HG02588 (cell line): ENCODE measurements around the gene CDCA8.
A peak's percentile ranks its signal among the peaks of the same experiment; 100 is the strongest.

Experiments
- ATAC-seq: cut with Tn5 transposase; IDR thresholded peaks from one replicate; pipeline ENCODE4 v1.9.1; 2021; ENCODE audit warnings: mild to moderate bottlenecking, moderate library complexity; ENCODE audit not compliant: unreplicated experiment

The CDCA8 gene

DNA sequence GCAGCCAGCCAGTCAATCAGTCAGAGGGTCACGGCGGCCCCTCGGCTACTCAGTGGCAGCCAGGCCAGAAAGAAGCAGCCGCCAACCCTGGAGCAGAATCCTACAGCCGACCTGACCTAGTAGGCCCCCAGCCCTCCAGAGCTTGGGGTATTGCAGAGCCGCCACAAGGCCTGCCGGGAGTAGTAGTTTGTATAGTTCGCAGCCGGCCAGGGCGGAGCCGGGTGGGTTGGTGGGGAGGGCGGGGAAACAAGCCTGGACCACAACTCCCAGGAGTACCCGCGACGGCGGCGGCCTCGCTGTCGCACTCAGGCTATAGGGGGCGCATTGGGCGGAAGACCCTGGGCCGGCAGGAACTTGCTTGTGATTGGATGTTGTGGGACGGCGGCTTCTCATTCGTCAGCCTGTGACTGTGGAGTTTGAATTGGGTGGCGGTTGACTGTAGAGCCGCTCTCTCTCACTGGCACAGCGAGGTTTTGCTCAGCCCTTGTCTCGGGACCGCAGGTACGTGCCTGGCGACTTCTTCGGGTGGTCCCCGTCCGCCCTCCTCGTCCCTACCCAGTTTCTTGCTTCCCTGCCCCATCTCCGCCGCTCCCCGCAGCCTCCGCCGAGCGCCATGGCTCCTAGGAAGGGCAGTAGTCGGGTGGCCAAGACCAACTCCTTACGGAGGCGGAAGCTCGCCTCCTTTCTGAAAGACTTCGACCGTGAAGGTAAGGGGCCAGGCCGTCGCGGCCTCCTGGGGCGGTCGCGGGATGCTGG is at the start of gene CDCA8:
Gene CDCA8, plus strand, starts transcription at position 439 of the 756 bp plus-strand sequence. Its CDS starts 175 bp downstream, at position 614.
- peak; percentile 77 for ATAC-seq

DNA sequence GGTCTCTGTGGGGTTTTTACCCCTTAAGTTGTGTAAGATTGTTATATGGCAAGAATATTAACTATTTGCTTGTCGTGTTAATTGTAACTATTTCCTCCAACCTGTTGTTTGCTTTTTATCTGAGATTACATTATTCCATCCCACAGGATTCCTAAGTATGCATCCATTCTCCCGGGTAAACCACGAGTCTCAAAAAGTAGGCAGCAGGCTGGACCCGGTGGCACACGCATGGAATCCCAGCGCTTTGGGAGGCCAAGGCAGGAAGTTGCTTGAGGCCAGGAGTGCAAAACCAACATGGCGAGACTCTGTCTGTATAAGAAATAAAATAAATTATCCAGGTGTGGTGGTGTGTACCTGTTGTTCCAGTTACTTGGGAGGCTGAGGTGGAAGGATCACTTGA is 45.0 kb upstream of the CDCA8 start:
- no peak for ATAC-seq

DNA sequence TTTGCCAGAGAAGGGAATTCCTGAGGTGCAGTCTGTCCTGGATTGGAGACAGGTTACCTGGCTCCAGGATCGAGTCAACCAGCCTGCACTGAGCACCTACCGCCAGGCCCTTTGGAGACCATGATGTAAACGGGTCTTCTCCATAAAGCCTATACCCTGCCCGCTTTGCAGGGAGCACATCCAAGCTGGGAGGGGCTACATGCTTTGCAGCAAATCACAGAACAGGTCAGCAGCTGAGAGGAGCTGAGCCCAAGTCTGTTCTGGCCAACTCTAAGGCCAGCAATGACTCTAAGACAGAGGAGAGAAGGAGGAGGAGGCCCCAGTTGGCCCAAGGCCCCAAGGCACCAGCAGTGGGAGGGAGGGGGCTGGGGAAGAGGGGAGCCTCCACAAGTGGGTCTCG is 42.1 kb upstream of the CDCA8 start:
- ATAC-seq, result no peak

DNA sequence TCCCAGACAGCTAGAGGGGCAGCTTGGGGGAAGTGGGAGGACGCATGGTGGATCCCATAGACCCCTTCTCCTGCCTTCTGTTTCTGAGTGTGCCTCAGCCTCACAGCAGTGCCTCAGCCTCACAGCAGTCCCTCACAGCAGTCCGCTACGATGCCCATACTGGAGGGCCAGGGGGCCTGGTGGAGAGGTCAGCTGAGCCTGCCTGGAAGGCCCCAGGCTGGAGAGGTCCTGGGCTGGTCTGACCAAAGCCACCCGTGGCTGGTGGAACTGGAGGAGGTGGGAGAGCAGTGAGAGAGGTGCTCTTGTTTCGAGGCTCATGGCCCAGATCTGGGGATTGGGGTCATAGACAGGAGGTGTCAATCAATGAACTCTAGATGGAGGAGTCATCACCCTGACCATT is 41.6 kb upstream of the CDCA8 start:
- no peak for ATAC-seq

DNA sequence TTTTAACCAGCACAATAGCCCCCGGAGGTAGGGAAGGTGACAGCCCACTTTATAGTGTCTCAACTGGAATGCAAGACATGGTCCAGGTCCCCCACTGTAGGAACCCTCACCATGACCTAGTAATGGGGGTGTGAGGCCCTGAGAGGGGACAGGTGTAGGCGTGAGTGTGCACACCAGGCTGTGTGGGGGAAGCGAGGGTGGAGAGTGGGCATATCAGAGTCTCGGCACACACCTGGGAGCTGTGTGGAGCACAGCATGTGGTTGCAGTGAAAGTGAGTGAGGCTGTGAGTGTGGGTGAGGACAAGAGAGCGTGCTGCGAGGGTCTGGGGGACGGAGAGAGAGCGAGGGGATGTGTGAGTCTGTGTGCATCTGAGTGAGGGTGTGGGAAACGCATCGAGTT is 40.5 kb upstream of the CDCA8 start:
- no peak for ATAC-seq

DNA sequence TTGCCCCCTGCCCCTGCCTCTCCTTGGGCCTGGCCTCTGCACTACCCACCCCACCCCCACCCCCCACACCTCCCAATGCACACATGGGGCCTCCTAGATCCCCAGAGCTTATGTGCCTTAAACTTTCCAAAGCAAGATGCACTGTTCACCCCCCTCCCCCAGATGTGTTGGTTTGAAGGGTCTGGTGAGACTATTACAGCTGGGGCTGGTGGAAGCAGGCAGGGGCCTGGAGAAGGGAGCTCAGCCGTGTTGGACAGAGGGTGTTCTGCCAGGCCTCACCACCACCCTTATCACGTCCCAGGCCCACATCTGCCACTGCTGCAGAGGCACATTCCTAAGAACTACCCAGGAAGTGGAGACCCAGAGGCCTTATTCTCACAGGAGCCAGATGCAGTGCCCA is 39.3 kb upstream of the CDCA8 start:
- no peak for ATAC-seq

DNA sequence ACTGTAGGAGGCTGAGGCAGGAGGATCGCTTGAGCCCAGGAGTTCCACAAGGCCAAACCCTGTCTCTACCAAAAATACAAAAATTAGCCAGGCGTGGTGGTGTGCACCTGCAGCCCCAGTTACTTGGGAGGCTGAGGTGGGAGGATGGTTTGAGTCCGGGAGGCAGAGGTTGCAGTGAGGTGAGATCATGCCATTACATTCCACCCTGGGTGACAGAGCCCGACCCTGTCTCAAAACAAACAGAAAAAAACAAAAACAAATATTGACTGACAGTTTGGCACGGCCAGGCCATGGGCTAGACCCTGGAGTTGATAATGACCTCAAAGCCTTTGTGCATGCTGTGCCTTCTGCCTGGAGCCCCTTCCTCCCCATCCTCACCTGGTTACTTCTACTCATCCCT is 38.4 kb upstream of the CDCA8 start:
- no peak for ATAC-seq

DNA sequence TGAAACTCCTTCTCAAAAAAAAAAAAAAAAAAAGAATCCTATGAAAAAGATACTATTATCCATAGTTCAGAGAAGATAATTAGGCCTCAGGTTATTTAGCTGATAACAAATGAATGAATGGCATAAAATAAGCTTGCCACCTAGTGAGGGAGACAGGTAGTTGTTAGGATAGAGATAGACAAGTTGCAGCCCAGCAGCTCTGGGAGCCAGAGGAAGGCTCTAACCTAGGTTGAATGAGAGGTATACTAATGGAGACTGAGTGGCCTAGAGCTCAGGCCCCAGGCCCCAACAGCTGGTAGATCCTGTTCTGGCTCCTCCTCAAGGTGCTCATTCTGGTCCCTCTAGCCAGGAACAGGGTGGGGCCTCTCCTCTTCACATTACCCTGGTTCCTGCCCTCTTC is 37.0 kb upstream of the CDCA8 start:
- no peak for ATAC-seq

DNA sequence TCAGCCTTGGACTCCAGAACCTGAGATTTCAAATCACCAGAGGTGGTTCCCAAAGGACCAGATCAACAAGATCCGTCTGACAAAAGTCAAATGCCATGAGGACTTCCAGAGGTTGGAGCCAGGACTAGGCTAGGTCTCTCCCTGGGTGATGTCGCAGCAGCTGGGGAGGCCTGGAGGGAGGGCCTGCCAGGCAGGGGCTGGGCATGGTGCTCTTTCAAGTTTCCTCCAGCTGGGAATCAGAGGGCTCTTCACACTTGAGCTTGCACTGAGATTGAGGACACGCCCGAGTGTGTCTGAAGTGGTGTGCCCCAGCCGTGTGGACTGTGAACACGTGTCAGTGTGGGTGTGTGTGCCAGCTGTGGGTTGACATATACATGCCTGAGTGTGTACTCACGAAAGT is 36.3 kb upstream of the CDCA8 start:
- ATAC-seq, result no peak

DNA sequence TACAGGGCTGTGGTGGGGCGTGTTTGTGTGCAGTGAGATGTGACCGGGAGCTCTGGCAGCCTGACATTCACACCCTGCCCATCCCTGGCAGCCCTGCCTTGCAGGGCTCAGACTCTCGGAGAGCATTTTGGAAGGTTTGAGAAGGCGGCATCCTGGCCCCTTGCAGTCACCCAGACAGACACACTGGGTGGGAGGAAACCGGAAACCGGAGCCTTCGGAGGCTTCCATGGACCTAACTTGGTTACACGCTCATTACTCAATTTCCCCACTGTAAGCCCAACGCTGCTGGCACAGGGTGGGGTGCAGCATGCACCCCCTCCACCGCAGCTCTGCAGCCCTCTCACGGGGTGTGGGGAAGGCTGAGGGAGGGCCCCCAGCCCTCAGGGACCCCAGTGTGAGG is 35.4 kb upstream of the CDCA8 start:
- ATAC-seq, result no peak

DNA sequence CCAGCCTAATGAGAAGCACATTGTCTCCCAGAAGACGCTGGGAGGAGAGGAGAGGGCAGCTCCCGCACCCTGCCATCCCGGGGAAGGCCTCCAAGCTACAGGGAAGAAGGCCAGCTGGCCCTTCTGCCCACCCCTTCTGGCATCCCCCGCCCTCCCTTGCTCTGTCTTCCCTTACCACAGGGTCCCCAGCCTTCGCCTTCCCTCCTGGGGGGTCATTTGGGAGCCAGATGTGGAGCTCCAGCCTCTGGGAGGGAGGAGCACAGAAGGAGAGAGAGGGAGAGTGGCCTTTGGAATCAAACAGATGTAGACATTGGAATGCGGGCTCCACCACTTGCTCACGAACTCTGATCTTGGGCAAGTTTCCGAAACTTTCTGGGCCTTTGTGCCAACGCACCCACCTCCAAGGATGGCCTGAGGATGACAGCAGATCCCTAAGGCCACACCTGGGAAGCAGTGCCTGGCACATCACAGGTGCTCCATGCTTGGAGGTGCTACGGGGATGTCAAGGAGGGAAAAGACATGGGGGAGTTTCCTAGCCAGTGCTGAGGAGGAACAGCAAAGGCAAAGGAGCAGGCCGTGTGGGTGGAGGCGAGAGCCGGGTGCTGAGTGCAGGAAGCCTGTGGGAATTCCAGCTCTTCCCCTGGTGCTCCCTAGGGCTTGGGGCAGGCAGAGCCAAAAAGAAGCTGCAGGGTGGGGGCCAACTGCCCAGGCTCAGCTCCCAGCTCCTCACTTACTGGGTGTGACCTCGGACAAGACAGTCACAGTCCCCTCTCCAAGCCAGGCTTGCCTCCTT is 34.5 kb upstream of the CDCA8 start:
- no peak for ATAC-seq

DNA sequence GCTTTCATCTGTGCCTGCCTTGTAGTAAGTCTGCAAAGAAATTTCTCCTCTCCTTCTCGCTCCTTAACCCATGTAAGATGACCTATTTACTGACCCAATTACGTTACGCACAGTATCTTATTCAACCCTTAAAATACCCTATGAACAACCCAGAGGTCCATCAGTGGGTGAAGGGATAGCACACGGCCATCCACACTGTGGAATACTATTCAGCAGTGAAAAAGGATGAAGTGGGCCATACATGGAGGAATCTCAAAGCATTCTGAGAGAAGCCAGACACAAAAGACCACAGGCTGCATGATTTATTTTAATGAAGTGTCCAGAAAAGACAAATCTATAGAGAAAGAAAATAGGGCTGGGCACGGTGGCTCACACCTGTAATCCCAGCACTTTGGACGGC is 33.8 kb upstream of the CDCA8 start:
- ATAC-seq, result no peak

DNA sequence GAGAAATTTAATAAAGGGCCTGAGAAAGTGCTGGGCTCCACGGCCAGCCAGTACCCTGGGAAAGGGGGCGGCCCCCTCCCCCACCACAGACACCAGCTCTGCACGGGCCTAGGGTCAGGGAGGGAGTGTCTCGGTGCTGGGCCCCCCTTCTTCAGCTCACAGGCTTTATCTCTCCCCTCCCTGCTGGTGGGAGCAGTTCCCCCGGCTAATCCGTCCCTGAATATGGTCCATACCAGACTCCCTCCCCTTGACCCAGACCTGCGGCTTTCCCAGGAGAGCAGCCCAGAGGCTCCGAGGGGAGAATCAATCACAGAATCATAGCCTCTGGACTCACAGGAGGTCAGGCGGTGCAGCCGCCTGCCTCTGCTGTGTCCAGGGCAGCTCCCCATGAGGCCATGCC is 31.7 kb upstream of the CDCA8 start:
- ATAC-seq, result no peak

DNA sequence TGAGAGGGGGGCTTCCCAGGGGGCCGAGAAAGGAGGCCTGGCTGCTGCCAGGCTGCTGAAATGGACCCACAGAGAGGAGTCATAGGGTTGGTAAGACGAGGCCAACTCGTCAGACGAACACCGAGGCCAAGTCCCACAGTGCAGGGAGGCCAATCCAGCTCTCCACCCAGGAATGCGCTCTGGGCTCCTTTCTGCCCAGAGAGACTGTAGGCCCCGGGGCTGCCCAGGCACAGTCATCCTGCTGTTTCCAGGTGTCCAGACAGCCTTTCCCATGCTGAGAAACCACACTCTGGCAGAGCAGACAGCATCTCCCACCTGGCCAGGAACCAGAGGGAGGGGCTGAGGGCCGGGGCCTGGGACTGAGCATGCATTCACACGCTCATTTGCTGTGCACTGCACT is 30.9 kb upstream of the CDCA8 start:
- ATAC-seq, result no peak

DNA sequence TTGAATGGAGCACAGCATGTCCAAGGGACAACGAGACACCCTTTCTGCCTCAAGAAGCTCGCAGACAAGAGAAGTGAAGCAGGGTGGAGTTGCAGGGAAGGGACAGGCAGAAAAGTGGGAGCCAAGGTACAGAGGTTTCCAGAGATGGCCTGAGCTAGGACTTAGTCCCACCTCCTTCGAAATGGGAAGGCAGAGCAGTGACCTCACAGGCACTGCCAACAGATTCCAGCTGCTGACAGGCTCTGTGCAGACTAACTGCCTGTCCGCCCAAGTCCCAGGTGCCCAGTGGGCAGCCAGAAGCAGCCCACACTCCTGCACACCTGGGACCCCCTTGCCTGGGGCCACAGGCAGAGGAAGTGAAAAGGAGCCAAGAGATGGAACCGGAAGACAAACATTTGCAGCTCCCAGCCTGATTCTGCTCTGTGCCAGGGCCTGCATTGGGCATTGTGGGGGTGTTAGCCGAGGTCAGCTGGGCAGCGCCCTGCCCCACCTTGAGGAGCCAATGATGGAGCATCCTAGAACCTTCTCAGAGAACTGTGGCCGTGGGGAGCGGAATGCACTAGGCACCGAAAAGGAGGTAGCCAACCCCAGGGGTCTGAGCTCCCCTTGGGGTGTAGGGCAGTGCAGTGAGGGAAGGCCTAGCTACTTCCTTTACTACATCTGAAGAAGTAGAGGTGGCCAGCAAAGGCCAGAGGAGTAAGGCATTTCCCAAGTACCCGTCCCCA is 30.1 kb upstream of the CDCA8 start:
- no peak for ATAC-seq

DNA sequence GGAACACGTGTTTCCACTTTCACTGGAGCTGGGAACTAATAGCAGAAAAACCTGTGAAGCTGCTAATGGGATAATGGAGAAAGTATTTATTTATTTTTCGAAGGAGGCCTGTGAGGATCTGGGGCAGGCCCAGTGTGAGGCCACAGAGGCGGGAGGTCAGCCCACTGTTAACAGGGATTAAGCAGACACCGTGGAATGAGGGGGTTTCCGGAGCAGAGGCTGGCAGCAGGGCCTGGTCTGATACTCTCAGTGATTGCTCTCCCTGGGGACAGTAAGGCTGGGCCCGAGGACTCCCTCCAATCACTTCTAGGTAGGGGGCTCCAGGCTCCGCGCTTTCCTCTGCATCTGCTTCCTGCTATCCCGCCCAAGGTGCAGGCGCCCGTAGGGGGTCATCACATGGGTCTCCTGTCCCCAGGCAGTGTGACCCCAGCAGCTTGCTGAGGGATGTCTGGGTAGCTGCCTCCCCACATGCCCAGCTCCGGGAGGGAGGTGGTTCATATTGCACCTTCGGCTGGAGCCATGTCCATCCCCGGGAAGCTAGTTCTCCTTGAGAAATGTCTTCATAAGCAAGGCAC is 28.8 kb upstream of the CDCA8 start:
- no peak for ATAC-seq

DNA sequence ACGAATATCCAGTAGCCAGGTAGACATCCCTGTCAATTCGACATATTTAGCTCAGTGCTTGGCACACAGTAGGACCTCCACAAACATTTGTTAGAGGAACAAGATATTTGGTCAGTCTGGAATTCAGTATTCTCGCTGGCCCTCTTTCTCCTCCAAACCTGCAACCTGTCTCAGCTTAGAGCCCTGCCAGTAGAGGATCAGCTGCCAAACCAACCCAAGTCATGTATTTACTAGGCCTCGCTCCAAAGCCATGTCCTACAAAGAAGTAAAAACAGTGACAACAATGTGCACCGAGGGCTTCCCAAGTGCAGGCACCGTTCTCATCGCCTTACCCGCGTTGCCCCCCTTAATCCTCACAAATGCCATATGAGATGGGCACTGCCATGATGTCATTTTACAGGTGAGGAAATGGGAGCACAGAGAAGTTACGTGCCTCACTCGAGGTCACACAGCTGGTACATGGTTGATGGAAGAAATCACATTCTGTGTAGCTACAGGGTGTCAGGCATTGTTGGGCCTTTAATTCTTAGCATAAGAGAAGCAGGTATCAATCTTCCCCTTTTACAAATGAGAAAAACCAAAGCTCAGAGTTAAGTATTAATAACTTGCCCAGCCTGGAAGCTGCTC is 26.0 kb upstream of the CDCA8 start:
- ATAC-seq, result no peak

DNA sequence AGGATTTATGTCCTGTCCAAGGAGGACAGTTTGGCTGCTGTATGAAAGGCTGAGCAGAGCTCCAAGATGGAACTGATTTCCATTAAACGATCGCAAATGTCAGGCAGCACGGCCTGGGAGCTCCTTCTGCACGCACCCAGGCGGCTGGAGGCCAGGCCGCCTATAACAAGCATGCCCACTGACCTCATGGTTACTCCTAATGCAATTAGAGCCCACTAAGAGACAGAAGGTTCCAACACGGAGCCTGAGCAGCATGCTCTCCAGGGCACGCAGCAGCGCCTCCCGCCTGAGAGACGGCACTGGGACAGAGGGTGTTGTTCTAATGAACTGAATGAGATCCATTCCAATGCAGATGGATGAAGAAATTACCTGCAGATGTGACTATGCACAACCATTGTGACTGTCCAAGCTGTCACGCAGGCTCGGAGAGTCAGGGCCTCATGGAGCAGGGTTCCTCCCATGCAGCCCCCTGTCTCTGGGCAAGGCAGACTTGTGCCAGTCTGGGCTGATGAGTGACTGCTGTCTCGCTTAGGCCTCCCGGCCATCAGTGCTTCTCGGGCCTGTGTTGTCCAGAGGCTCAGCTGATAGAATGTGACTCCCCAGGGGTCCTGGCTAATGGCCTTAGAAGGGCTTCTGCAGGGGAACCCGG is 25.2 kb upstream of the CDCA8 start:
- no peak for ATAC-seq

DNA sequence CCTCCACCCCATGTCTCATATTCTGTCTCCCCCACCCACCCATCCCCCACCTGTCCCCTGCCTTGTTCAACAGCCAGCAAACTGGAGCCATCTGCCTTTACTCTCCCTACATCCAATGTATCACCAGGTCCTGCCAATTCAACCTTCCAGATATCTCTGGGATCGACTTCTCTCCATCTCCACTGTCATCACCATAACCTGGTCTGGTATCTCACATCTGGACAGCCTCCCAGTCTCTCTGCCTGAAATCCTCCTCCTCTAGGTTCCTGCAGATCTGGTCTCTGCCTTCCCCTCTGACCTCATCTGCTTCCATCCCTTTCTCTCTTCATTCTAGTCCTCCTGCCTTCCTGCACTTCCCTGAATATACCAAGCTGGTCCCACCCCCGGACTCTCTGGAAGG is 22.2 kb upstream of the CDCA8 start:
- no peak for ATAC-seq

DNA sequence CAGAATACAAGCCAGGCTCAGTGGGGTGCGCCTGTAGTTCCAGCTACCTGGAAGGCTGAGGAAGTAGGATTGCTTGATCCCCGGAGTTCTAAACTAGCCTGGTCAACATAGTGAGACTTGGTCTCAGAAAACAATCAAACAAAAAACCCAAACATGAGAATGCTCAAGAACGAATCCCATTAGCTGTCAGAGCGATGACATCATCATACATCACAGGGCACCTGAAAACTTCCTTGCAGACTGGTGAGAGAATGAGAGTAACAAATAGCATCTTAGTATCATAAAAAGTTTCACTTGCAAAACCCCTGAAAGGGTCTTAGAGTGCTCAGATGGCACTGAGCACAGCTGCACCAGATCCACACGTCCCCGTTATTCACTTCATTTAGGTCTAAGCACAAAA is 21.1 kb upstream of the CDCA8 start:
- ATAC-seq, result no peak
